Measurements from ENCODE around the gene ALPI. TPM values are rescaled to one million over a fixed set of nuclear protein-coding genes. Genes with fewer than 3 reads are reported as not detected.

The ALPI gene
- total RNA-seq, 1 experiment from 2014 or later, result not detected

GRCh38 chr2:232412986-232413385, 43.0 kb upstream of the ALPI start:
- peaks cover 3 to 12% of the 10 kb centered on the region in 2 experiments; a peak in 3 of 4 replicates for H3K4me1 ChIP-seq (ENCODE audit: control insufficient read depth in 1 of 2, insufficient read depth in 2 of 2, low read length in 2 of 2)
- ChIA-PET RAD21 (ENCODE audit: low non-redundant PET in 1 of 2, low total read pairs in 2 of 2, uncharacterized antibody in 2 of 2, unreplicated experiment in 2 of 2) (no interaction called here), POLR2A (no interaction called here), CTCF (interaction anchor here (1.1 kb wide), 1 partner anchor 513 kb away, joined by 5 read pairs; no protein-coding TSS in a partner anchor)
- no peaks in the 10 kb centered on the region for H4K20me1 ChIP-seq (ENCODE audit: insufficient read depth)
- H2AFZ ChIP-seq (ENCODE audit: low read depth, low read length, poor library complexity, severe bottlenecking), result no peak overlapping the region
- ATAC-seq (no peak), DNase-seq (ENCODE audit: low read depth, low spot score) (no peak)
- H3K27me3 ChIP-seq (ENCODE audit: insufficient read depth, low read length), result no peaks in the 10 kb centered on the region
- intact Hi-C loops (cut with micrococcal nuclease), result no loop called here
- no peak overlapping the region for H3K27ac ChIP-seq (ENCODE audit: low read depth, low read length)
- H3K9me2 ChIP-seq (ENCODE audit: insufficient read depth), result no peaks in the 10 kb centered on the region
- H3K4me3 ChIP-seq (replicated peaks in 1 of 2; ENCODE audit: low read depth in 1 of 2, low read length in 2 of 2), result no peak overlapping the region
- TF ChIP-seq TCF7L2 (IDR thresholded peaks at IDR 0.05; ENCODE audit: borderline replicate concordance, extremely low read depth, insufficient read depth, insufficient read length) (no peak), SRF (IDR thresholded peaks at IDR 0.05; ENCODE audit: low read depth) (no peak), POLR2A (IDR thresholded peaks at IDR 0.05; ENCODE audit: borderline replicate concordance, extremely low read depth, insufficient read depth, insufficient read length) (no peak), CBX3 (IDR thresholded peaks at IDR 0.05; ENCODE audit: low read depth) (no peak), EZH2 (IDR thresholded peaks at IDR 0.05) (no peak), SIN3A (IDR thresholded peaks at IDR 0.05; ENCODE audit: low read depth) (no peak), ZBTB33 (IDR thresholded peaks at IDR 0.05; ENCODE audit: extremely low read depth, insufficient replicate concordance, low read length) (no peak), EGR1 (IDR thresholded peaks at IDR 0.05; ENCODE audit: low read depth) (no peak), ZFX (IDR thresholded peaks at IDR 0.05) (no peak), YY1 (IDR thresholded peaks at IDR 0.05; ENCODE audit: extremely low read depth, insufficient replicate concordance, low read depth, low read length) (no peak), JUND (IDR thresholded peaks at IDR 0.05) (no peak), RAD21 (IDR thresholded peaks at IDR 0.05; ENCODE audit: low read depth) (no peak), ELF1 (IDR thresholded peaks at IDR 0.05; ENCODE audit: borderline replicate concordance, low read depth) (no peak), CEBPB (IDR thresholded peaks at IDR 0.05; ENCODE audit: low read depth) (no peak), POLR2AphosphoS5 (IDR thresholded peaks at IDR 0.05; ENCODE audit: low read depth, low read length) (no peak), SP1 (IDR thresholded peaks at IDR 0.05; ENCODE audit: low read depth) (no peak), ZNF274 (IDR thresholded peaks at IDR 0.05; ENCODE audit: low read depth, low read length) (no peak)
- TF ChIP-seq, protein P1, sequence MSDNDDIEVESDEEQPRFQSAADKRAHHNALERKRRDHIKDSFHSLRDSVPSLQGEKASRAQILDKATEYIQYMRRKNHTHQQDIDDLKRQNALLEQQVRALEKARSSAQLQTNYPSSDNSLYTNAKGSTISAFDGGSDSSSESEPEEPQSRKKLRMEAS (IDR thresholded peaks at IDR 0.05), result no peak
- no peaks in the 10 kb centered on the region for H3K9me3 ChIP-seq (ENCODE audit: control insufficient read depth in 1 of 2, insufficient read depth in 1 of 2, low read depth in 1 of 2, low read length in 2 of 2)
- no peaks in the 10 kb centered on the region for H3K36me3 ChIP-seq (ENCODE audit: control insufficient read depth in 1 of 2, insufficient read depth in 2 of 2, low read length in 2 of 2)
- no peak overlapping the region for H3K9ac ChIP-seq (ENCODE audit: low read length)
- no peak overlapping the region for H3K4me2 ChIP-seq (ENCODE audit: low read length)
- no peaks in the 10 kb centered on the region for H3K79me2 ChIP-seq (ENCODE audit: insufficient read depth, low read length)
- BruUV-seq (replicated peaks), result no TSS peak

Data from HCT116 (cell line).